Fibroblast of skin of abdomen (primary cell): ENCODE data around the gene CABP4. TPM values are rescaled to one million over a fixed set of nuclear protein-coding genes. Genes with fewer than 3 reads are reported as not detected.

ENCODE experiments used
- DNase-seq: peaks from one replicate; pipeline ENCODE4 v3.0.0-alpha.2; 2013
- polyA plus RNA-seq, 2 experiments: library from polyadenylated mRNA; unstranded; fragments of 120-200 nt; gene quantifications; one replicate each; pipeline ENCODE4 v1.2.1, GENCODE V29; 2013; ENCODE audit not compliant: insufficient read length in 2 of 2

Gene CABP4
- not detected for polyA plus RNA-seq (2013, experiment 1 of 2; ENCODE audit: insufficient read length)
- polyA plus RNA-seq (2013, experiment 2 of 2; ENCODE audit: insufficient read length): not detected

DNA sequence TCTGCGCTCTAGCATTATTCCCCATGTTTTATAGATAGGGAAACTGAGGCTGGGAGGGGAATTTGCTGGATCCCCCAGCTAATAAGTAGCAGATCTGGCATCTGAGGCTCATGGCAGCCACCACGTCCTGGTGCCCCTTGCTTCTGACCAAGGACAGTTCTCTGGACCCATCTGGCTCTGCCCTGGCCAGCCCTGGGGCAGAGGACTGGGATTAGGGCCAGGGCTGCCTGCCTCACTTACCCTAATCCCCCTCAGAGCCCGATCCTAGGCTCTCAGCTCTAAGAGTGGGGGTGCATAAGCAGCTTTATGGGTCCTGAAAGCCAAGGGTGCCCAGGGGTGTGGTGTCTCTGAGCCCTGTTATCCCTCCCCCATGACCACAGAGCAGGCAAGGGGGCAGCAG, at the start of gene CABP4:
Gene CABP4 (plus strand): TSS at position 301 of the 400 bp plus-strand sequence. CDS start 70 bp downstream, at position 371.
- DNase-seq: no peak

GRCh38 chr11:67405688-67406339, 49.3 kb upstream of the CABP4 start:
- DNase-seq: no peak

- DNase-seq: no peak
Measured at GRCh38 chr11:67406420-67406968, 48.7 kb upstream of the CABP4 start.

DNA sequence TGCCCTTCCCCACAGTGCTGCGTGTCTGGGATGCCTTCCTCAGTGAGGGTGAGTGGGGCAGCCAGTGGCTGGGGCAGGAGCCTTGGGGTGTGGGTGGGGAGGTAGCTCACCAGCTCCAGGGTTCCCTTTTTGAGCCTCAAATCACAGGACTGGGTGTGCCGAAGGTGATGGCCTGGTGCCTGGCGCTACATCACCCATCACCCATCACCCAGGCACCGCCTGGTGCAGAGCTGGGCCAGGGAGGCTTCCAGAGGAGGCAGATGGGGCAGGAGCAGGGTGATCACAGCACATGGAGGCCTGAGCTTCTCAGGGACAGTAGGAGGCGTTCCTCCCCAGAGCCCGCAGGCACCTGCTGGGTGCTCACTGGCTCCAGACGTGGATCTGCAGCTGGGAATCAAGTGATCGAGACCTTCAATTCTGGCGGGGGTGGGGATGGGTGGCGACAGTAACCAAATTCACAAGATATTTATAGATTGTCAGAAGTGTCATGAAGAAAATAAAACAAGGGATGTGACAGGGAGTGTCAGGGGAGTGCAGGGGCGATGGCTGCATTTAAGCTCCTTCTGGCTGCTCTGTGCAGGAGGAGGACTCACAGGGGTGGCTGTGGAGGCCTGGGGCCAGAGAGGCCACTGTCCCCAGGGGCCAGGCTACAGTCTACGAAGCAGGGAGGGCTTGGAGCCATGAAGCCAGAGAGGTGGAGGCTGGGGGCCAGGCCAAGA, 48.0 kb upstream of the CABP4 start:
- no peak for DNase-seq

DNA sequence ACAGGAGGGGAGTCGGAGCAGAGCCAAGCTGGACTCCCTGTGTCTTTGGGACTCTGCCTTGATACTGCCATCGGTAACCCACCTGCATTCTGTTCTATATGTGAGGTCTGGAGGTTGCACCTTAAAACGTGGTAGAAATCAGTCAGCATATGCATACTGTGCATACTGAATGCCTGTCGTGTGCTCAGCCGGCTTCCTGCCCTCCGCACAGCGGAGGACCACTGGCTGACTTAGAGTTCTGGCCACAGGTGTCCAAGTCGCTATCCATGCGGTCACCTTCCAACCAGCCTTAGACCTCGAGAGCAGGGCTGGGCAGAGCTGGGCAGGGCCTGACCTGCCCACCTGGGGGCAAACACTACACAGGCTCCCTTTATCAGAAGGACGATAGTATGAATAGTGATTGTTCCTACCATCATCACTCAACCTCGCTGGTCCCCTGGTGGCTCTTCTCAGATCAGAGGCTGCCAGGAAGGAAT, 47.4 kb upstream of the CABP4 start:
- DNase-seq: no peak

DNA sequence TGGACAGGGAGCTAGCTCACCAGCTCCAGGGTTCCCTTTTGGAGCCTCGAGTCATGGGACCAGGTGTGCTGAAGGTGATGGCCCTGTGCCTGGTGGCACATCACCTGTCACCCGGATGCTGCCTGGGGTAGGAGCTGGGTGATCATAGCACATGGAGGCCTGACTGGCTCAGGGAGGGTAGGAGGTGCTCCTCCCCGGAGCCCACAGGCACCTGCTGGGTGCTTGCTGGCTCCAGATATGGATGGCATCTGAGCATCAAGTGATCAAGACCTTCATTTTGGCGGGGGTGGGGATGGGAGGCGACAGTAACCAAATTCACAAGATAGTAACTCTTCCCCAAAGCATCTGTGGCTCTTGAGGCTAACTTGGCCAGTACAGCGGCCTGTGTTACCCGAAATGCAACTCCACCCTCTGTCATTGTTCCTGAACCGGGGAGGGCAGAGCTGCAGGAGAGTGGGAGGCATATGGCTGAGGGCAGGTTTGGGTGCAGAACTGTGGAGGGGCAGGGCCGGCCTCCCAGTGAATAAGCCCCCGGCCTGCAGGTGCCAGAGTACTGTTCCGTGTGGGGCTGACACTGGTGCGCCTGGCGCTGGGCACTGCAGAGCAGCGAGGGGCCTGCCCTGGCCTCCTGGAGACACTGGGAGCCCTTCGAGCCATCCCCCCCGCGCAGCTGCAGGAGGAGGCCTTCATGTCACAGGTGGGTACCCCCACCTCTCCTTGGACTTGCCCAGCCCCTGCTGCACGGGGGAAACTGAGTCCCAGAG, 46.5 kb upstream of the CABP4 start:
- no peak for DNase-seq

- DNase-seq: no peak
Measured at GRCh38 chr11:67409261-67409666, 45.9 kb upstream of the CABP4 start.

- no peak for DNase-seq
Measured at GRCh38 chr11:67409781-67410368, 45.3 kb upstream of the CABP4 start.

DNA sequence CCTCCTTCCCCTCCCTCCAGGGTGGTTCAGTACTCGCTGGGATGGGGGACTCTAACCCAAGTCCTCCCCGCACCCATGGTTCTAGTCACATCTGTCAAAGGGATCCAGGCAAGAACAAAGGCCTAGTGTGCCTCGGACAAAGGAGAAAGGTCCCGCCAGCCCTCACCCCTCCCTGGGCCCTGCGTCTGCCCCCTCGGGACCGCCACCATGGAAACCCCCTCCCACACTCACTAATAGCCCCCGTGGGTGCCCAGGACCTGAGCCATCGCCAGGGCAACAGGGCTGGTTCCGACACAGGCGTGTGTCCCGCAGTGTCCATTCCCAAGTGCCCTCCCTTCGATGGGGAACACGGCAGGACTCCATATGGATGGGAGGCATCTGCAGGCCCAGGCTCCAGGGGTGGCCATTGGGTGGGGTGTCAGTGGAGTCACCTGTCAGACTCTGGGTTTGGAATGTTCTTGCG, 44.8 kb upstream of the CABP4 start:
- no peak for DNase-seq

DNA sequence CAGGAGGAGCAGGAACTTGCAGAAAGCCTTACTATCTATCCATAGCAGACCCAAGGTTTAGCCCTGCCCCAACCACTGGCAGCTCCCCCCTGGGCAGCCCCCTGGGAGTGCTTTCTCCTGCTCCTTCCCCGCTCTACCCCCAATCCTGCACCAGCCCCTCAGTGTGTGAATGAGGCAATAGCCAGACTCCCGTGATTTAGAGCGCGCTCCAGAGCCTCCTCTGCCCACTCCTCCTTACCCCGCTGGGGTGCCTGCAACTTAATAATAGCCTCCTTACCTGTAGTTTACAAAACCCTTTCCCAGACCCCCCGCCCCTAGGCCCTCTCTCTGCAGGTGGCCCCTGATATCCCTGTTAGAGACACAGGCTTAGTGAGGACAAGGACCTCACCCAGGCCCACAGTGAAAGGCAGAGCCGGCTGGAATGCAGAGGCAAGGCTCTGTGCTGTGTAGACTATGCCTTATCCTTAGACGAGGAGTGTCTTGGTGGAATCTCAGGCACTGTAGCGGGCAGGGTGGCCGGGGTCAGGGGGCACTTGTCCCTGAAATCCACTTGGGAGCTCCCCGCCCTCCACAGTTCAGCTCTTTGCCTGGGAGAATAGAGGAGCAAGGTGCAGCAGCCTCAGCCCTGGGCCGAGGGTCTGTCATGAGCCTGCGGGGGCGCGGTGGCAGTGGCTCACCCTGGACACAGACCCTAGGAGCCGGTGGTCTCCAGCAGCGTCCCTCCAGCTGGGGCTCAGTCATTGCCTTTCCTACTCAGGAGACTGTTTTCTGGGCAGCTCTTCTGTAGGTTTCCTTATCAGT, 44.0 kb upstream of the CABP4 start:
- DNase-seq: no peak

DNA sequence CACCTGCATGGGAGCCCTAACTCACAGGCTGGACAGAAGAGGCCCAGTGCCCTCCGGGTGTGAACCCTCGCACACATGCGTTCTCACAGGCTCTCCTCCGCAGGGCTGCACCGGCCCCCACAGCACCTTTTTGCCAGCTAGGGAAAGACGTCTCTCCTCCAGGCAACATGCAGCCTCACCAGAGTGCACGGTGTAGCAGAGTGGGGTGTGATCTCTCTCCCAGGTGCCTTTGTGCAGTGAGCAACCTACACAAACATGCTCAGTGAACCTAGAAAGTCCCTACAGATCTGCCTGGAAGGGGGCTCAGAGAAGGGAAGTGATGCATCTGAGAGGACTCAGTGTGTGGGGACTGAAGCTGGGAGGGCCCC, 43.4 kb upstream of the CABP4 start:
- DNase-seq: no peak

- no peak for DNase-seq
Measured at GRCh38 chr11:67412495-67413179, 42.5 kb upstream of the CABP4 start.

GRCh38 chr11:67413266-67413849, 41.8 kb upstream of the CABP4 start:
- no peak for DNase-seq

GRCh38 chr11:67415501-67416304, 39.5 kb upstream of the CABP4 start, which contains the start of gene CARNS1:
Gene CARNS1, plus strand, starts transcription at chr11:67415678. Its CDS starts 522 bp downstream, at chr11:67416200.
- no peak for DNase-seq

GRCh38 chr11:67416416-67417335, 38.5 kb upstream of the CABP4 start:
- no peak for DNase-seq

DNA sequence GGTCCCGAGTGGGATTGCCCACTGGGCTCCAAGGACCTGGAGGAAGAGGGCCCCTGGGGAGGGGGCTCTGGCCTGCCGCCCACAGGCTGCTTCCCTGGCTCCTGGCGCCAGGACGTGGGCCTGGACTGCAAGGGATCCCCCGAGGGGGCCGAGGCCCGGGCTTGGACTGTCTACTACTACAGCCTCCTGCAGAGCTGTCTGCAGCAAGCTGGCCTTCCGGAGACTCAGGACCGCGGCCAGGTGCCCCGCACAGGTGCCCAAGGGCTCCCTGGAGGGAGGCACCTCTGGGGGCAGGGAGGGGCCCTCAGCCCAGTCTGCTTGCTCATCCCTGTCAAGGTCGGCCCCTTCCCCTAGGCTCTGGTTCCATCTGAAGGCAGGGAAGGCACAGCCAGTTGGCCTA, 37.7 kb upstream of the CABP4 start:
- DNase-seq: no peak

GRCh38 chr11:67418476-67419281, 36.5 kb upstream of the CABP4 start:
- DNase-seq: no peak
